PFSK-1 (cell line): ENCODE data around the gene BAX.

ENCODE experiments used
- POLR2AphosphoS5 ChIP-seq: IDR thresholded peaks from 2 replicates; pipeline ENCODE4 v1.6.1; 2012; ENCODE audit warnings: low read depth, mild to moderate bottlenecking, control low read depth, low read length, moderate library complexity
- TAF1 ChIP-seq: IDR thresholded peaks from 2 replicates; pipeline ENCODE4 v1.6.1; 2012; ENCODE audit warnings: low read length, control low read depth, borderline replicate concordance; ENCODE audit not compliant: insufficient read depth
- TF ChIP-seq, protein P1 (sequence below), 2 experiments: IDR thresholded peaks; 2 replicates each; pipeline versions ENCODE4 v1.6.1 to v1.8.0; 2011 to 2012; ENCODE audit warnings: low read depth in 2 of 2, low read length in 2 of 2, control low read depth in 1 of 2, inconsistent platforms in 1 of 2, mild to moderate bottlenecking in 1 of 2, moderate library complexity in 1 of 2; ENCODE audit not compliant: insufficient read depth in 1 of 2

DNA sequence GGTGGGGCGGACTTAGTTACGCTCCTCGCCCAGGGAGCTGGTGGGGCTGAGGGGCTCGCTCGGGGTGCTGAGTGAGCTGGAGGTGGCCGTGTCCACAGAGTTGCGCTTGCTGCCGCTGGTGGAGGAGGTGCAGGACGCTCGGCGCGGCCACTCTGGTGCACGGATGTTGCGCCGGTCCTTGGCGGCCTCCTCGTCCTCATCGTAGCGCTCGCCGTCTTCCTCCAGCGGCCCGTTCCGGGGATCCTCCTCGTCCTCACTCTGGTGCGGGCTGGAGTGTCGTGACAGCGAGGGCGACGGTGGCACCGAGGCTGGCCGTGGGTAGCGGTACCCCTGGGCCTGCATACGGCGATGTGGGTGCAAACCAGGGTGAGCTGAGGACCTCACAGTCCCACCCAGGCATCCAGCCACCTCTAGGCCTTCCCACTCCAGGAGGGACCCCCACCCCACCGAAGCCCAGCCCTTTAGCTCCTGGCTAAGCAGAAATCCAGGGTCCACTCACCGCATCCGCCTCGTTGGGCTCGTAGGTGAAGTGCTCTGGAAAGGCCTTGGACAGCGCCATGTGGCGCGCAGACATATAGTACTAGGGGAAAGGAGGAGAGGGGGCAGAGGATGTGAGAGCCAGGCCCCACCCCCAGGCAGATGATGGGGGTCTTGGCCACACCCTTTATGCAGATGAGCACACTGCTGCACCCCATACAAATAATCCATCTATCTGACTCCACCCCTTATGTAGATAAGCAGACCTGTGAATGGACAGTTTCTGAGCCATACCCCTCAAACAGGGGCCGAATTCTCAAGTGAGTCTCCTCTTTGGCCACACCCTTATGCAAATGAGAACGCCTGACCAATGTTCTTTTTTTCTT lies 14.8 kb downstream of the BAX start:
- TF ChIP-seq TAF1: no peak
- TF ChIP-seq POLR2AphosphoS5: no peak
- TF ChIP-seq, protein P1, sequence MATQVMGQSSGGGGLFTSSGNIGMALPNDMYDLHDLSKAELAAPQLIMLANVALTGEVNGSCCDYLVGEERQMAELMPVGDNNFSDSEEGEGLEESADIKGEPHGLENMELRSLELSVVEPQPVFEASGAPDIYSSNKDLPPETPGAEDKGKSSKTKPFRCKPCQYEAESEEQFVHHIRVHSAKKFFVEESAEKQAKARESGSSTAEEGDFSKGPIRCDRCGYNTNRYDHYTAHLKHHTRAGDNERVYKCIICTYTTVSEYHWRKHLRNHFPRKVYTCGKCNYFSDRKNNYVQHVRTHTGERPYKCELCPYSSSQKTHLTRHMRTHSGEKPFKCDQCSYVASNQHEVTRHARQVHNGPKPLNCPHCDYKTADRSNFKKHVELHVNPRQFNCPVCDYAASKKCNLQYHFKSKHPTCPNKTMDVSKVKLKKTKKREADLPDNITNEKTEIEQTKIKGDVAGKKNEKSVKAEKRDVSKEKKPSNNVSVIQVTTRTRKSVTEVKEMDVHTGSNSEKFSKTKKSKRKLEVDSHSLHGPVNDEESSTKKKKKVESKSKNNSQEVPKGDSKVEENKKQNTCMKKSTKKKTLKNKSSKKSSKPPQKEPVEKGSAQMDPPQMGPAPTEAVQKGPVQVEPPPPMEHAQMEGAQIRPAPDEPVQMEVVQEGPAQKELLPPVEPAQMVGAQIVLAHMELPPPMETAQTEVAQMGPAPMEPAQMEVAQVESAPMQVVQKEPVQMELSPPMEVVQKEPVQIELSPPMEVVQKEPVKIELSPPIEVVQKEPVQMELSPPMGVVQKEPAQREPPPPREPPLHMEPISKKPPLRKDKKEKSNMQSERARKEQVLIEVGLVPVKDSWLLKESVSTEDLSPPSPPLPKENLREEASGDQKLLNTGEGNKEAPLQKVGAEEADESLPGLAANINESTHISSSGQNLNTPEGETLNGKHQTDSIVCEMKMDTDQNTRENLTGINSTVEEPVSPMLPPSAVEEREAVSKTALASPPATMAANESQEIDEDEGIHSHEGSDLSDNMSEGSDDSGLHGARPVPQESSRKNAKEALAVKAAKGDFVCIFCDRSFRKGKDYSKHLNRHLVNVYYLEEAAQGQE (IDR thresholded peaks at IDR 0.05; ENCODE audit: insufficient read depth in 1 of 2, low read depth in 2 of 2, low read length in 2 of 2): no peak
